Right cardiac atrium (tissue), 5 donors: ENCODE data around the gene SPNS1. TPM values are rescaled to one million over a fixed set of nuclear protein-coding genes. Genes with fewer than 3 reads are reported as not detected.
A peak's percentile ranks its signal among the peaks of the same experiment; 100 is the strongest.
"Not testable (repeated sequence)": the region's sequence is repeated elsewhere in the genome, so short reads cannot be mapped to it uniquely, and the experiment has no call there.

Experiments used
- ATAC-seq, 2 donors: fragments of 200-7000 bp; cut with Tn5 transposase; one replicate each; pipeline versions ENCODE4 v1.8.0 to v1.9.1; 2020; ENCODE audit warnings: moderate library complexity in 2 of 2, mild to moderate bottlenecking in 1 of 2
- DNase-seq, 3 donors: peaks; one replicate each; pipeline ENCODE4 v3.0.0-alpha.2; 2020
- H3K27ac ChIP-seq: one replicate; pipeline ENCODE4 v1.5.1; 2013; ENCODE audit warnings: mild to moderate bottlenecking, low read length, control low read depth, moderate library complexity
- H3K27me3 ChIP-seq: one replicate; pipeline ENCODE4 v1.6.1; 2013; ENCODE audit not compliant: control insufficient read depth, insufficient read depth
- H3K4me1 ChIP-seq: one replicate; pipeline ENCODE4 v1.6.1; 2013; ENCODE audit warnings: low read length; ENCODE audit not compliant: control insufficient read depth, insufficient read depth
- H3K4me3 ChIP-seq: one replicate; pipeline ENCODE4 v1.5.1; 2013; ENCODE audit warnings: low read length, control low read depth
- H3K9me3 ChIP-seq: one replicate; pipeline ENCODE4 v1.6.1; 2013; ENCODE audit warnings: low read length; ENCODE audit not compliant: control insufficient read depth
- WGBS: extraction: QIAGEN DNeasy Blood & Tissue Kit; methylation state at CpG from one replicate; pipeline ENCODE4 v1.1.7; 2013; 5-methylcytosine and 5-hydroxymethylcytosine counted together
- intact Hi-C, 4 donors: fragments of 100-400 bp; cut with DNase I; formaldehyde crosslinking; loops; one replicate each; pipeline versions ENCODE4 v1.11.0 to v1.14.0; 2022 to 2023
- polyA plus RNA-seq: library from polyadenylated mRNA; stranded (reverse); fragments of 200-250 nt; gene quantifications from one replicate; pipeline ENCODE4 v1.2.3, GENCODE V29; 2013
- total RNA-seq, 4 donors: library from RNA; stranded (reverse); fragmentation: NEBNext Ultra II Directional; extraction: Animal tissue kit (Norgen Biotek cat#: 25700); gene quantifications; one replicate each; pipeline ENCODE4 v1.2.1, GENCODE V29; 2021
- donor health status: healthy with polysubstance abuse.
- donor health status: DM: no; HTN: yes; CAD: no.
- donor health status: DM: no; HTN: no; CAD: no.
- donor health status: DM: no; HTN: yes; CAD: no; lungs with severe emphysema.
- donor health status: DM: yes; HTN: yes; CAD: no.

SPNS1 gene
- total and polyA plus RNA-seq, 5 donors: 16.1 to 19.5 (median 16.7) TPM

DNA sequence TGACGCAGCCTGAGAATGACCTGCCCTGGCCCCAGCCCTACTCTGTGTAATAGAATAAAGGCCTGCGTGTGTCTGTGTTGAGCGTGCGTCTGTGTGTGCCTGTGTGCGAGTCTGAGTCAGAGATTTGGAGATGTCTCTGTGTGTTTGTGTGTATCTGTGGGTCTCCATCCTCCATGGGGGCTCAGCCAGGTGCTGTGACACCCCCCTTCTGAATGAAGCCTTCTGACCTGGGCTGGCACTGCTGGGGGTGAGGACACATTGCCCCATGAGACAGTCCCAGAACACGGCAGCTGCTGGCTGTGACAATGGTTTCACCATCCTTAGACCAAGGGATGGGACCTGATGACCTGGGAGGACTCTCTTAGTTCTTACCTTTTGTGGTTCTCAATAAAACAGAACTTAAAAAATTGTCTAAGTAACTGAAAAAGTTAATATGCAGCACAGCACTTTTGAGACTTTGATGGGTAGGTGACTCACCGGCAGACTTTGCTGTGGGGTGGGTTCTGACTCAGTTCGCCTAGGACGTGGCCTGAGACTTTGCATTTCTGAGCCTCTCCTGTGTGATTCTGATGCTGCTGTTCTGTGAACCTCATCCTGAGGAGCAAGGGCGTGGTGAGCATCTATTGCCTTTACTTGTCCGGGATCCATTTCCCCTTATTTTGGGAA is 15.9 kb downstream of the SPNS1 start:
- 90% methylated on average over 11 of the region's 11 CpGs for WGBS
- no peaks in the 10 kb centered on the region for H3K9me3 ChIP-seq

DNA sequence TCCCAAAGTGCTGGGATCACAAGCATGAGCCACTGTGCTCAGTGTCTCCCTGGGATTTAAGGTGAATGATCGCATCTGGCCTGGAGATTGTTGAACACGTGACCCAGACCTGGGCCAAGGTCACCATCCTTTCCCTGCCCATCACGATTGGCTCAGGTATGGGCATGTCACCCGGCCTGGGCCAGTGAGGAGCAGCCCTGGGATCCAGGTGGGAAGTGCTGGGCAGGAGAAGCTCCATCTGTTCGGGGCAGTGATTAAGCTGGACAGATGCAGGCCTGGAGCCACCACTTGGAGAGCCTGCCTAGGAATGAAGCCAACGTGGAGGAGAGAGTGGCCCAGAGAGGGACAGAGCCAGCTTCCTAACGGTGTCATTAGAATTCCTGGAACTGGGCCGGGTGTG is 17.1 kb downstream of the SPNS1 start:
- no peak overlapping the region for H3K27ac ChIP-seq
- no peaks in the 10 kb centered on the region for H3K4me1 ChIP-seq
- intact Hi-C loops: no loop called here
- WGBS: 64% methylated on average over 8 of the region's 8 CpGs
- ATAC-seq (no peak), DNase-seq (no peak)
- H3K4me3 ChIP-seq: no peak overlapping the region
- no peaks in the 10 kb centered on the region for H3K27me3 ChIP-seq
- no peaks in the 10 kb centered on the region for H3K9me3 ChIP-seq

More for the DNA sequence above, 15.9 kb downstream of the SPNS1 start:
- Histone ChIP-seq H3K4me1 (no peaks in the 10 kb centered on the region), H3K27ac (no peak overlapping the region), H3K27me3 (no peaks in the 10 kb centered on the region), H3K4me3 (no peak overlapping the region)
- peak in 1 of 3 donors; percentile 11 for DNase-seq
- no peak for ATAC-seq
- intact Hi-C loops: no loop called here

GRCh38 chr16:28992496-28992895 is 17.9 kb downstream of the SPNS1 start:
- intact Hi-C loops: no loop called here
- DNase-seq (no peak), ATAC-seq (no peak)
- no peaks in the 10 kb centered on the region for H3K4me1 ChIP-seq
- no peaks in the 10 kb centered on the region for H3K27me3 ChIP-seq
- H3K4me3 ChIP-seq: no peak overlapping the region
- no peak overlapping the region for H3K27ac ChIP-seq
- 91% methylated on average over 10 of the region's 10 CpGs for WGBS
- no peaks in the 10 kb centered on the region for H3K9me3 ChIP-seq

DNA sequence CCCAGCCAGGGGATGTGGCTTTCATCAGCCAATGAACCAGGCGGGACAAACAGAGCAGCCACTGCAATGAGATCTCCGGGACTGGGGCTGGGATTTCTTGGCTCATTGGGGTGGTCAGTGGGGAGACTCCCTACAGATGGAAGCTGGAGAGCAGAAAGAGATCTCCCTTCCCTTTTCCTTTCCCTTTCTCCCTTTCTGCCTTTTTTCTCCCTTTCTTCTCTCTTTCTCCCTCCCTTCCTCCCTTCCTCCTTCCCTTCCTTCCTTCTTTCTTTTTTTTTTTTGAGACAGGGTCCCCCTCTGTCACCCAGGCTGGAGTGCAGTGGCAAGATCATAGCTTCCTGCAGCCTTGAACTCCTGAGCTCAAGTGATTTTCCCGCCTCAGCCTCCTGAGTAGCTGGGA is 24.3 kb downstream of the SPNS1 start:
- H3K27me3 ChIP-seq: no peaks in the 10 kb centered on the region
- H3K9me3 ChIP-seq: no peaks in the 10 kb centered on the region
- intact Hi-C loops: no loop called here
- no peaks in the 10 kb centered on the region for H3K4me1 ChIP-seq
- no peak overlapping the region for H3K4me3 ChIP-seq
- ATAC-seq: no peak
- DNase-seq: no peak
- H3K27ac ChIP-seq: no peak overlapping the region
- 68% methylated on average over 3 of the region's 3 CpGs for WGBS

DNA sequence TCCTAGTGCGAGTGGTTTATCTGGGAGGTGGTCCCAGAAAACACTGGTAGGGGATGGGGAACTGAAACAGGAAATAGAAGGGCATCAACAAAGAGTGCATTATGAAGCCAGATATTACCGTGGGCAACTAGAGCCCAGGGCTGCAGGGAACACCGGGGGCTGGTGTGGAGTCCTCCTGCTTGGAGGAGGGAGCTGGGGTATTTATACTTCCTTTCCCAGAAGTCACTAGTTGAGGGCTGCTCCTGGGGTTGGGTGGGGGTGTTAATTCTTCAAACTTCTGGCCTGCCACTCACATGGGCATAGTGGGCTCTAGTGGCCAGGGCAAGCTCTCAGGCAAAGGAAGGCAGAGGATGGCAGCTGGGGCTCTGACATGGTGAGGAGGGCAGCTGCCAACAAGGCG is 25.0 kb downstream of the SPNS1 start:
- Histone ChIP-seq H3K27me3 (no peaks in the 10 kb centered on the region), H3K9me3 (no peaks in the 10 kb centered on the region), H3K27ac (no peak overlapping the region), H3K4me3 (no peak overlapping the region), H3K4me1 (no peaks in the 10 kb centered on the region)
- DNase-seq (no peak), ATAC-seq (no peak)
- intact Hi-C loops: no loop called here
- 72% methylated on average over 4 of the region's 4 CpGs for WGBS

DNA sequence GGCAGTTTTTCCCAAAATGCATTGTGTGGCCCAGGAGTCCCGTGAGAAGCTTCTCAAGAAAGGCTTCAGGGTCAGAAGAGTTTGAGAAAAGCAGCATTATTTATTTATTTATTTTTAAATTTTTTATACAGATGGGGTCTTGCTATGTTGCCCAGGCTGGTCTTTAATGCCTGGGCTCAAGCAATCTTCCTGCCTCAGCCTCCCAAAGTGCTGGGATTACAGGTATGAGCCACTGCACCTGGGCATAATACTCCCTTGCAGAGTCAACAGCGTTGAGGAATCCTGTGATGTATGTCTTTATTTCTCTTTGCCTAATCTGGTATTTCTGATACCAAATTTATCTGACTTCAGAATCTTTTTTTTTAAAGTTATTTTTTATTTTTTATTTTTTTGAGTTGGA is 25.4 kb downstream of the SPNS1 start:
- DNase-seq (no peak), ATAC-seq (no peak)
- Histone ChIP-seq H3K4me1 (no peaks in the 10 kb centered on the region), H3K4me3 (no peak overlapping the region), H3K27me3 (no peaks in the 10 kb centered on the region), H3K27ac (no peak overlapping the region), H3K9me3 (no peaks in the 10 kb centered on the region)
- 81% methylated on average over 2 of the region's 2 CpGs for WGBS
- intact Hi-C loops: no loop called here

- WGBS: 72% methylated on average over 9 of the region's 9 CpGs
Observed at GRCh38 chr16:29004496-29005139, 30.0 kb downstream of the SPNS1 start.

DNA sequence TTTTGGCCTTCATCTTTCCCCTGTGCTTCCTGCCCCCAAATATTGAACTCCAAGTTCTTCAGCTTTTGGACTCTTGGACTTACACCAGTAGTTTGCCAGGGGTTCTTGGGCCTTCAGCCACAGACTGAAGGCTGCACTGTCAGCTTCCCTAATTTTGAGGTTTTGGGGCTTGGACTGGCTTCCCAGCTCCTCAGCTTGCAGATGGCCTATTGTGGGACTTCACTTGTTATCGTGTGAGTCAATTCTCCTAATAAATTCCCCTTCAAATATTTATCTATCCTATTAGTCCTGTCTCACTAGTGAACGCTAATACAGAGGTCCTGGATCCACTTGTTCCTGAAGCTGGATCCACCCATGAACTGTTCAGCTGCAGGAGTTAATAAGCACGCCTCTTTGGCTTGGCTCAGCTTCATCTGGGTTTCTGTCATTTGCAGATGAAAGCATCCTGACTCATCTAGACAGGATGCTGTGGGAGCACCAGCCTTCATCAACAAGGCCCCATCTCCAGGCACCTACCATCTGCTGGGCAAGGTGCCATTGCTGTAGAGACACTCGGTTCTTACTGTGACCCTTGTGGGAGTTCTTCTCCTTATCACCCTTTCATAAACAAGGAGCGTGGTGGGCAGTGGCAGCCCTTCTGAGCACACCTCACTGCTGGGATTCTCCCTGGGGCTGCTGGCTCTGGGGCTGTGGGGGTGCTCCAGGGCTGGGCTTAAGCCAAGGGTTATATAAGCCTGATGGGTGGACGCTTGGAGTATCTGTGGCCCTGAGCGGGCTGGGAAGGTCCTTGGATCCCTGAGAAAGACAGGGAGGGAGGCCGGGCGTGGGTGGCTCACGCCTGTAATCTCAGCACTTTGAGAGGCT is 33.4 kb downstream of the SPNS1 start:
- ATAC-seq: no peak
- Histone ChIP-seq H3K27ac (no peak overlapping the region), H3K4me3 (no peak overlapping the region), H3K9me3 (no peaks in the 10 kb centered on the region), H3K4me1 (no peaks in the 10 kb centered on the region), H3K27me3 (no peaks in the 10 kb centered on the region)
- peak in 1 of 3 donors; percentile 17 for DNase-seq
- 62% methylated on average over 10 of the region's 10 CpGs for WGBS
- intact Hi-C loops: no loop called here

More at GRCh38 chr16:29004496-29005139, 30.0 kb downstream of the SPNS1 start:
- ATAC-seq, DNase-seq, H3K27me3 ChIP-seq, intact Hi-C loops, H3K4me3 ChIP-seq, H3K27ac ChIP-seq, H3K4me1 ChIP-seq, H3K9me3 ChIP-seq: not testable (repeated sequence)

GRCh38 chr16:29009050-29009837 is 34.7 kb downstream of the SPNS1 start:
- Histone ChIP-seq H3K27ac (no peak overlapping the region), H3K9me3 (no peaks in the 10 kb centered on the region), H3K27me3 (no peaks in the 10 kb centered on the region), H3K4me3 (no peak overlapping the region), H3K4me1 (no peaks in the 10 kb centered on the region)
- WGBS: 51% methylated on average over 14 of the region's 14 CpGs
- ATAC-seq (peak in 1 of 2 donors; percentile 19), DNase-seq (no peak)
- intact Hi-C loops: no loop called here

DNA sequence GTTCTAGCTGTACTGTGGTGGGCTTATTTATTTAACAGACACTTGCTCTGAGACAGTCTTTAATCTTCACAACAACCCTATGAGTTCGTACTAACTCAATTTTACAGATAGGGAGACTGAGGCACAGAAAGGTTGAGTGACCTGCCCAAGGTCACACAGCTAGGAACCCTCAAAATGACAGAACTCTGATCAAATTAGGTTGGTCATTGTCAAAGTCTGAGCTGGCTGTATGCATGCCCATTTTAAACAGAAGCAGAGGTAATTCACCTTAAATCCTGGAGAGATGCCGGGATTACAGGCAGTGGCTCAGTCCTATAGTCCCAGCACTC is 35.2 kb downstream of the SPNS1 start:
- Histone ChIP-seq H3K27me3 (no peaks in the 10 kb centered on the region), H3K27ac (no peak overlapping the region), H3K4me1 (no peaks in the 10 kb centered on the region), H3K4me3 (no peak overlapping the region), H3K9me3 (no peaks in the 10 kb centered on the region)
- ATAC-seq (no peak), DNase-seq (no peak)
- intact Hi-C loops: no loop called here
- WGBS: 86% methylated on average over 2 of the region's 2 CpGs
